Astrocyte (in vitro differentiated cells and primary cell): ENCODE results near the gene RALGPS2.

Experiments used
- CTCF ChIP-seq: IDR thresholded peaks from 2 replicates; pipeline ENCODE4 v1.5.1; 2011; ENCODE audit warnings: low read depth, mild to moderate bottlenecking, inconsistent platforms, low read length, moderate library complexity; ENCODE audit not compliant: insufficient read depth
- EZH2 ChIP-seq: IDR thresholded peaks from 2 replicates; pipeline ENCODE4 v1.6.1; 2012; ENCODE audit warnings: mild to moderate bottlenecking, low read length, inconsistent platforms; ENCODE audit not compliant: insufficient read depth

- no peak for TF ChIP-seq CTCF
- no peak for TF ChIP-seq EZH2
Observed at GRCh38 chr1:178901482-178902125, 176.6 kb downstream of the RALGPS2 start.
